HepG2 (cell line): ENCODE data around the gene NDUFB10. TPM values are rescaled to one million over a fixed set of nuclear protein-coding genes. Genes with fewer than 3 reads are reported as not detected.
A peak's percentile ranks its signal among the peaks of the same experiment; 100 is the strongest.

Experiments
- ARNTL ChIP-seq: sonication (generic); formaldehyde crosslinking; IDR thresholded peaks from 2 replicates; pipeline ENCODE4 v1.4.0; 2020; ENCODE audit warnings: mild to moderate bottlenecking, missing genetic modification reagents
- CHD4 ChIP-seq: fragments of 200-600 bp; sonication (generic); IDR thresholded peaks from 2 replicates; pipeline ENCODE4 v1.7.0; 2017; ENCODE audit warnings: mild to moderate bottlenecking, low read length, borderline replicate concordance
- HES4 ChIP-seq: sonication (generic); formaldehyde crosslinking; IDR thresholded peaks from 2 replicates; pipeline ENCODE4 v1.9.0; 2021; ENCODE audit warnings: mild to moderate bottlenecking, missing genetic modification reagents, borderline replicate concordance
- KDM4B ChIP-seq: sonication (generic); formaldehyde crosslinking; IDR thresholded peaks from 2 replicates; pipeline ENCODE4 v1.4.0; 2020; ENCODE audit warnings: missing genetic modification reagents
- KDM5A ChIP-seq: fragments of 200-600 bp; sonication (generic); IDR thresholded peaks from 2 replicates; pipeline ENCODE4 v1.7.0; 2018; ENCODE audit warnings: antibody characterized with exemption, mild to moderate bottlenecking, low read length, borderline replicate concordance
- MAZ ChIP-seq, 2 experiments: sonication (generic) in 1 of 2; formaldehyde crosslinking in 1 of 2; IDR thresholded peaks; 2 replicates each; pipeline versions ENCODE4 v1.5.0 to v1.6.1; 2012 to 2020; ENCODE audit warnings: low read depth in 2 of 2, mild to moderate bottlenecking in 2 of 2, borderline replicate concordance in 1 of 2, improper control_type of control experiment in 1 of 2, low read length in 1 of 2, missing genetic modification reagents in 1 of 2, moderate library complexity in 1 of 2
- NR2F1 ChIP-seq, 2 experiments: fragments of 450-650 bp in 1 of 2; formaldehyde crosslinking in 1 of 2; IDR thresholded peaks; 2 replicates each; pipeline versions ENCODE4 v1.5.0 to v1.6.1; 2016 to 2020; ENCODE audit warnings: mild to moderate bottlenecking in 1 of 2, missing compliant biosample characterization in 1 of 2, missing genetic modification reagents in 1 of 2, moderate library complexity in 1 of 2
- RELA ChIP-seq: sonication (generic); formaldehyde crosslinking; IDR thresholded peaks from 2 replicates; pipeline ENCODE4 v1.4.0; 2020; ENCODE audit warnings: missing genetic modification reagents
- SOX5 ChIP-seq: IDR thresholded peaks from 2 replicates; pipeline ENCODE4 v1.6.1; 2016; ENCODE audit warnings: borderline replicate concordance
- THYN1 ChIP-seq: sonication (generic); formaldehyde crosslinking; IDR thresholded peaks from 2 replicates; pipeline ENCODE4 v1.8.1; 2023; ENCODE audit warnings: low read depth, mild to moderate bottlenecking, moderate library complexity, missing genetic modification reagents, borderline replicate concordance
- ZMAT3 ChIP-seq: sonication (generic); formaldehyde crosslinking; conservative IDR thresholded peaks from 2 replicates; pipeline ENCODE4 v1.7.0; 2021; ENCODE audit warnings: missing genetic modification reagents
- polyA plus RNA-seq, 8 experiments: library from polyadenylated mRNA; depleted of rRNA in 3 of 8; stranded (reverse) in 7 of 8; unstranded in 1 of 8; fragments of >200 nt; fragmentation: Illumina TruSeq in 4 of 8; extraction: Trizol in 4 of 8; gene quantifications; 2 replicates each; pipeline versions ENCODE4 v1.2.1 to v1.2.3, GENCODE V29; 2011 to 2016; ENCODE audit warnings: low read depth in 4 of 8, missing spikeins in 1 of 8, mixed read lengths in 1 of 8; ENCODE audit not compliant: insufficient read depth in 1 of 8
- total RNA-seq, 5 experiments: library from RNA; depleted of rRNA; stranded (reverse); fragments of >200 nt; fragmentation: Illumina TruSeq; extraction: Trizol; gene quantifications; 2 replicates each; pipeline ENCODE4 v1.2.3, GENCODE V29; 2016; ENCODE audit warnings: low read depth in 1 of 5
- TF ChIP-seq, protein P1 (sequence below), 2 experiments: sonication (generic) in 1 of 2; formaldehyde crosslinking in 1 of 2; IDR thresholded peaks; 2 replicates each; pipeline versions ENCODE4 v1.4.0 to v1.6.1; 2016 to 2020; ENCODE audit warnings: borderline replicate concordance in 1 of 2, low read depth in 1 of 2, mild to moderate bottlenecking in 1 of 2, missing genetic modification reagents in 1 of 2
- TF ChIP-seq, protein P2 (sequence below): IDR thresholded peaks from 2 replicates; pipeline ENCODE4 v1.6.1; 2016; ENCODE audit warnings: missing compliant biosample characterization, missing genetic modification reagents, borderline replicate concordance
- TF ChIP-seq, protein P3 (sequence below): sonication (generic); formaldehyde crosslinking; IDR thresholded peaks from 2 replicates; pipeline ENCODE4 v1.5.1; 2020; ENCODE audit warnings: mild to moderate bottlenecking, moderate library complexity, missing genetic modification reagents
- TF ChIP-seq, protein P4 (sequence below): sonication (generic); formaldehyde crosslinking; IDR thresholded peaks from 2 replicates; pipeline ENCODE4 v1.4.0; 2020; ENCODE audit warnings: missing genetic modification reagents

Gene NDUFB10
- total and polyA plus RNA-seq, 2 of the 13 experiments (the other 11 are each of a cell fraction or from before 2014, with no cell fraction given) = 68.6 to 157 TPM

DNA sequence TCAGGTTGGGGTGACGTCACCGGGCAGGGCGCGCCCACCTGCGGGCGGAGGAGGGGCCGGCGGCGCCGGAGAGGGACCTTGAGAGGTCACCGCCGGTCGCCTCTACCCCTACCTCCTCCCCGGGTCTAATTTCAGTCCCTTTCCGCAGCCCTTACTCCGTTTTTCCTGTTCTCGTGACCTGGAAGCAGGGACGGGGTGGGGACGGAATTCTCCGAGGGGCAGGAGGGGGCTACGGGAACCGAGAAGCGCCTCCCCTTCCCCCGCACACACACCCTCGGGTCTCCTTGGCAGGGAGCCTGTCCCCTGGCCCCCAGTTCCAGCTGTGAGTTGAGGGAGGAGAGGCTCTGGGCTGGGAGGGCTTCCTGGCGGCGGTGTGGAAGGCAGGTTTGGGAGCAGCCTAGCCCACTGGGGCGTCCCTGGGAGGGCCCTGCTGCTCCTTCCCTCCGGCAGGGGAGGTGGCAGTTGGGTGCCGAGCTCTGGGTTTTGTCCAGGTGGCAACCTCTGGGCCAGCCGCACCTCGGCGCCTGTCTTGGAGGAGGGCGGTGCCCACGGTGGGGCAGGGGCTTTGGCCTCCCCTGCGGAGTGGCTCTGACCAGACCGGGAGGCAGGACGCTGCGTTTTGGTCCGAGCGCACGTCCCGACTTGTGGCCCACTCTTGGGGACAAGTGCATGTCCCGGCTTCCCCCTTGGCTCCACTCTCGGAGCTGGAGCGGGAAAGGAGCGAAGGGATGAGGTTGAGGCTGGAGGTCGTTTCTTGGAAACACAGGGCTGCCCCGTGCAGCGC is 31.2 kb downstream of the NDUFB10 start (continued):
- 0 out of 2 replicates have a peak, but pooled peaks have one; percentile 19 for TF ChIP-seq SOX5 (CRISPR knock-in tag)
- no peak for TF ChIP-seq KDM5A
- TF ChIP-seq, protein P1, sequence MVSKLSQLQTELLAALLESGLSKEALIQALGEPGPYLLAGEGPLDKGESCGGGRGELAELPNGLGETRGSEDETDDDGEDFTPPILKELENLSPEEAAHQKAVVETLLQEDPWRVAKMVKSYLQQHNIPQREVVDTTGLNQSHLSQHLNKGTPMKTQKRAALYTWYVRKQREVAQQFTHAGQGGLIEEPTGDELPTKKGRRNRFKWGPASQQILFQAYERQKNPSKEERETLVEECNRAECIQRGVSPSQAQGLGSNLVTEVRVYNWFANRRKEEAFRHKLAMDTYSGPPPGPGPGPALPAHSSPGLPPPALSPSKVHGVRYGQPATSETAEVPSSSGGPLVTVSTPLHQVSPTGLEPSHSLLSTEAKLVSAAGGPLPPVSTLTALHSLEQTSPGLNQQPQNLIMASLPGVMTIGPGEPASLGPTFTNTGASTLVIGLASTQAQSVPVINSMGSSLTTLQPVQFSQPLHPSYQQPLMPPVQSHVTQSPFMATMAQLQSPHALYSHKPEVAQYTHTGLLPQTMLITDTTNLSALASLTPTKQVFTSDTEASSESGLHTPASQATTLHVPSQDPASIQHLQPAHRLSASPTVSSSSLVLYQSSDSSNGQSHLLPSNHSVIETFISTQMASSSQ (IDR thresholded peaks at IDR 0.05; ENCODE audit: low read depth) = no peak
- TF ChIP-seq, protein P1 (CRISPR knock-in tag; IDR thresholded peaks at IDR 0.05; ENCODE audit: borderline replicate concordance) = no peak
- no peak for TF ChIP-seq MAZ (IDR thresholded peaks at IDR 0.05; ENCODE audit: borderline replicate concordance, low read depth, low read length)
- TF ChIP-seq MAZ (CRISPR knock-in tag; IDR thresholded peaks at IDR 0.05; ENCODE audit: low read depth) = no peak
- TF ChIP-seq RELA (CRISPR knock-in tag) = no peak
- no peak for TF ChIP-seq ARNTL (CRISPR knock-in tag)
- TF ChIP-seq NR2F1 (CRISPR knock-in tag; IDR thresholded peaks at IDR 0.05) = 0 out of 4 replicates have a peak, but pooled peaks of 1 of the 2 experiments have one; percentile 24
- no peak; the same call in 1 of the 2 replicates for TF ChIP-seq ZMAT3 (CRISPR knock-in tag)
- no peak for TF ChIP-seq KDM4B
- TF ChIP-seq, protein P2, sequence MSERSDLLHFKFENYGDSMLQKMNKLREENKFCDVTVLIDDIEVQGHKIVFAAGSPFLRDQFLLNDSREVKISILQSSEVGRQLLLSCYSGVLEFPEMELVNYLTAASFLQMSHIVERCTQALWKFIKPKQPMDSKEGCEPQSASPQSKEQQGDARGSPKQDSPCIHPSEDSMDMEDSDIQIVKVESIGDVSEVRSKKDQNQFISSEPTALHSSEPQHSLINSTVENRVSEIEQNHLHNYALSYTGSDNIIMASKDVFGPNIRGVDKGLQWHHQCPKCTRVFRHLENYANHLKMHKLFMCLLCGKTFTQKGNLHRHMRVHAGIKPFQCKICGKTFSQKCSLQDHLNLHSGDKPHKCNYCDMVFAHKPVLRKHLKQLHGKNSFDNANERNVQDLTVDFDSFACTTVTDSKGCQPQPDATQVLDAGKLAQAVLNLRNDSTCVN = no peak
- TF ChIP-seq HES4 (CRISPR knock-in tag) = no peak
- TF ChIP-seq, protein P3, sequence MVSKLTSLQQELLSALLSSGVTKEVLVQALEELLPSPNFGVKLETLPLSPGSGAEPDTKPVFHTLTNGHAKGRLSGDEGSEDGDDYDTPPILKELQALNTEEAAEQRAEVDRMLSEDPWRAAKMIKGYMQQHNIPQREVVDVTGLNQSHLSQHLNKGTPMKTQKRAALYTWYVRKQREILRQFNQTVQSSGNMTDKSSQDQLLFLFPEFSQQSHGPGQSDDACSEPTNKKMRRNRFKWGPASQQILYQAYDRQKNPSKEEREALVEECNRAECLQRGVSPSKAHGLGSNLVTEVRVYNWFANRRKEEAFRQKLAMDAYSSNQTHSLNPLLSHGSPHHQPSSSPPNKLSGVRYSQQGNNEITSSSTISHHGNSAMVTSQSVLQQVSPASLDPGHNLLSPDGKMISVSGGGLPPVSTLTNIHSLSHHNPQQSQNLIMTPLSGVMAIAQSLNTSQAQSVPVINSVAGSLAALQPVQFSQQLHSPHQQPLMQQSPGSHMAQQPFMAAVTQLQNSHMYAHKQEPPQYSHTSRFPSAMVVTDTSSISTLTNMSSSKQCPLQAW (CRISPR knock-in tag) = peak; percentile 44; the same call in 1 of the 2 replicates
- no peak for TF ChIP-seq CHD4
- TF ChIP-seq THYN1 (CRISPR knock-in tag) = no peak
- TF ChIP-seq, protein P4, sequence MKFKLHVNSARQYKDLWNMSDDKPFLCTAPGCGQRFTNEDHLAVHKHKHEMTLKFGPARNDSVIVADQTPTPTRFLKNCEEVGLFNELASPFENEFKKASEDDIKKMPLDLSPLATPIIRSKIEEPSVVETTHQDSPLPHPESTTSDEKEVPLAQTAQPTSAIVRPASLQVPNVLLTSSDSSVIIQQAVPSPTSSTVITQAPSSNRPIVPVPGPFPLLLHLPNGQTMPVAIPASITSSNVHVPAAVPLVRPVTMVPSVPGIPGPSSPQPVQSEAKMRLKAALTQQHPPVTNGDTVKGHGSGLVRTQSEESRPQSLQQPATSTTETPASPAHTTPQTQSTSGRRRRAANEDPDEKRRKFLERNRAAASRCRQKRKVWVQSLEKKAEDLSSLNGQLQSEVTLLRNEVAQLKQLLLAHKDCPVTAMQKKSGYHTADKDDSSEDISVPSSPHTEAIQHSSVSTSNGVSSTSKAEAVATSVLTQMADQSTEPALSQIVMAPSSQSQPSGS (CRISPR knock-in tag) = peak; percentile 66; the same call in 1 of the 2 replicates
